Ramos (cell line): Measurements from ENCODE around the gene CRISP1.
"Not testable (repeated sequence)": the region's sequence is repeated elsewhere in the genome, so short reads cannot be mapped to it uniquely, and the experiment has no call there.

Experiments
- in situ Hi-C: fragments of 300-500 bp; cut with MboI; formaldehyde crosslinking; loops from one replicate; pipeline ENCODE4 v1.14.3; 2022; ENCODE audit warnings: low sequenced_read_pairs; ENCODE audit not compliant: unreplicated experiment

CRISP1 gene

GRCh38 chr6:49866485-49866943, at the start of gene CRISP1:
TSS of gene CRISP1 (minus strand) at chr6:49866535. CDS start at chr6:49857400, 9,135 bp downstream.
- in situ Hi-C loops = no loop called here

- in situ Hi-C loops = no loop called here
Observed at GRCh38 chr6:49915035-49915434, 48.7 kb upstream of the CRISP1 start.

- in situ Hi-C loops = no loop called here
Observed at GRCh38 chr6:49913636-49914375, 47.5 kb upstream of the CRISP1 start.

GRCh38 chr6:49912196-49912595, 45.9 kb upstream of the CRISP1 start:
- in situ Hi-C loops = no loop called here

GRCh38 chr6:49911252-49911651, 44.9 kb upstream of the CRISP1 start:
- in situ Hi-C loops = no loop called here

GRCh38 chr6:49909563-49909962, 43.2 kb upstream of the CRISP1 start:
- in situ Hi-C loops = no loop called here

- in situ Hi-C loops = no loop called here
Observed at GRCh38 chr6:49906526-49906925, 40.2 kb upstream of the CRISP1 start.

- in situ Hi-C loops = no loop called here
Observed at GRCh38 chr6:49905296-49905695, 39.0 kb upstream of the CRISP1 start.

GRCh38 chr6:49902856-49903255, 36.5 kb upstream of the CRISP1 start:
- in situ Hi-C loops = no loop called here

- in situ Hi-C loops = no loop called here
Observed at GRCh38 chr6:49898904-49899566, 32.7 kb upstream of the CRISP1 start.

- in situ Hi-C loops = not testable (repeated sequence)
Observed at GRCh38 chr6:49895553-49895952, 29.2 kb upstream of the CRISP1 start.

GRCh38 chr6:49892280-49892679, 25.9 kb upstream of the CRISP1 start:
- in situ Hi-C loops = no loop called here

GRCh38 chr6:49890988-49891387, 24.7 kb upstream of the CRISP1 start:
- in situ Hi-C loops = no loop called here

GRCh38 chr6:49888742-49889431, 22.6 kb upstream of the CRISP1 start:
- in situ Hi-C loops = no loop called here

GRCh38 chr6:49868951-49869529, 2.7 kb upstream of the CRISP1 start:
- in situ Hi-C loops = no loop called here

- in situ Hi-C loops = no loop called here
Observed at GRCh38 chr6:49856282-49856681, 10.1 kb downstream of the CRISP1 start.

GRCh38 chr6:49855221-49855620, 11.1 kb downstream of the CRISP1 start:
- in situ Hi-C loops = no loop called here

GRCh38 chr6:49852975-49853374, 13.4 kb downstream of the CRISP1 start:
- in situ Hi-C loops = no loop called here

- in situ Hi-C loops = loop anchor here (5.0 to 25.0 kb wide), 2 partner anchors 227 to 312 kb away; no protein-coding TSS in a partner anchor
Observed at GRCh38 chr6:49849213-49849907, 17.0 kb downstream of the CRISP1 start.

- in situ Hi-C loops = loop anchor here (5.0 to 25.0 kb wide), 2 partner anchors 225 to 310 kb away; no protein-coding TSS in a partner anchor
Observed at GRCh38 chr6:49847673-49848072, 18.7 kb downstream of the CRISP1 start.
